OCI-LY7 (cell line): ENCODE results near the gene MYO18B. TPM values are rescaled to one million over a fixed set of nuclear protein-coding genes. Genes with fewer than 3 reads are reported as not detected.

Source experiments
- BruUV-seq: library from RNA; stranded (reverse); fragments of 400-500 nt; replicated peaks from 2 replicates; lab custom pipeline; 2021; lab: Mats Ljungman, UMichigan
- CTCF ChIA-PET: fragments of 300-600 bp; sonication (Branson Sonifier 250); formaldehyde crosslinking; loops from one replicate; lab custom pipeline; 2022; ENCODE audit warnings: antibody characterized with exemption; ENCODE audit not compliant: unreplicated experiment; lab: Charles Lee
- POLR2A ChIA-PET: fragments of 300-600 bp; sonication (Branson Sonifier 250); formaldehyde crosslinking; loops from one replicate; lab custom pipeline; 2022; ENCODE audit warnings: antibody characterized with exemption; lab: Charles Lee
- DNase-seq: peaks from one replicate; pipeline ENCODE4 v3.0.0-alpha.2; 2015; ENCODE audit warnings: low spot score
- H2AFZ ChIP-seq: fragments of 200-600 bp; sonication (generic), shearing (Covaris generic); 2 replicates; pipeline ENCODE4 v1.6.1; 2014; ENCODE audit warnings: mild to moderate bottlenecking, antibody characterized with exemption, low read length, moderate library complexity
- H3K27ac ChIP-seq: fragments of 200-600 bp; sonication (generic); 2 replicates; pipeline ENCODE4 v1.5.1; 2014; ENCODE audit warnings: mixed run types, low read depth, mild to moderate bottlenecking, moderate library complexity, low read length, inconsistent platforms; ENCODE audit not compliant: poor library complexity, severe bottlenecking
- H3K36me3 ChIP-seq: fragments of 200-600 bp; sonication (generic); 2 replicates; pipeline ENCODE4 v1.6.1; 2014; ENCODE audit warnings: mild to moderate bottlenecking, antibody characterized with exemption, low read length, moderate library complexity, mixed read lengths; ENCODE audit not compliant: insufficient read depth
- H3K4me1 ChIP-seq: fragments of 200-600 bp; sonication (generic); 2 replicates; pipeline ENCODE4 v1.5.1; 2014; ENCODE audit warnings: mild to moderate bottlenecking, low read length; ENCODE audit not compliant: insufficient read depth, poor library complexity, severe bottlenecking
- H3K4me2 ChIP-seq: fragments of 200-600 bp; sonication (generic); 2 replicates; pipeline ENCODE4 v1.6.1; 2014; ENCODE audit warnings: mild to moderate bottlenecking, low read length
- H3K4me3 ChIP-seq: fragments of 200-600 bp; sonication (generic); 2 replicates; pipeline ENCODE4 v1.5.1; 2014; ENCODE audit warnings: mild to moderate bottlenecking, low read depth, low read length; ENCODE audit not compliant: poor library complexity, severe bottlenecking
- H3K79me2 ChIP-seq: fragments of 200-600 bp; sonication (generic); 2 replicates; pipeline ENCODE4 v1.6.1; 2016; ENCODE audit warnings: low read depth, mild to moderate bottlenecking, low read length, moderate library complexity, mixed read lengths; ENCODE audit not compliant: insufficient read depth
- H3K9me2 ChIP-seq: fragments of 200-600 bp; sonication (generic); 2 replicates; pipeline ENCODE4 v1.6.1; 2016; ENCODE audit warnings: mild to moderate bottlenecking, low read length, mixed read lengths; ENCODE audit not compliant: insufficient read depth
- H3K9me3 ChIP-seq: fragments of 200-600 bp; sonication (generic); 2 replicates; pipeline ENCODE4 v1.6.1; 2014; ENCODE audit warnings: mild to moderate bottlenecking, mixed run types, low read length, mixed read lengths
- H4K20me1 ChIP-seq: fragments of 200-600 bp; sonication (generic); 2 replicates; pipeline ENCODE4 v1.6.1; 2014; ENCODE audit warnings: mild to moderate bottlenecking, antibody characterized with exemption, low read length, moderate library complexity, mixed read lengths; ENCODE audit not compliant: insufficient read depth
- CTCF ChIP-seq: fragments of 200-600 bp; sonication (generic); conservative IDR thresholded peaks from 2 replicates; pipeline ENCODE4 v1.5.1; 2014; ENCODE audit warnings: mild to moderate bottlenecking, antibody characterized with exemption, low read length, moderate library complexity, mixed read lengths
- EZH2phosphoT487 ChIP-seq: fragments of 200-600 bp; sonication (generic); IDR thresholded peaks from 2 replicates; pipeline ENCODE4 v1.6.1; 2018; ENCODE audit warnings: low read depth, borderline replicate concordance, mild to moderate bottlenecking, mixed run types, antibody characterized with exemption, low read length, moderate library complexity, mixed read lengths
- intact Hi-C: fragments of 100-400 bp; cut with micrococcal nuclease; formaldehyde crosslinking; loops from one replicate; pipeline ENCODE4 v1.10.0; 2022; ENCODE audit not compliant: unreplicated experiment
- total RNA-seq, 2 experiments: library from RNA; depleted of rRNA in 1 of 2; stranded (reverse); fragments of >200 nt in 1 of 2; shearing (Covaris generic) in 1 of 2; gene quantifications; 2 replicates each; pipeline ENCODE4 v1.2.3, GENCODE V29; 2014 to 2022

MYO18B gene
- total RNA-seq, 2 experiments from 2014 or later: not detected

GRCh38 chr22:26053737-26054316 lies 311.8 kb downstream of the MYO18B start:
- H3K9me3 ChIP-seq: no peaks in the 10 kb centered on the region
- no TSS peak for BruUV-seq
- CTCF ChIA-PET: no interaction called here

GRCh38 chr22:26054841-26055605 lies 313.0 kb downstream of the MYO18B start:
- Histone ChIP-seq H3K4me1 (no peaks in the 10 kb centered on the region), H3K27ac (no peak overlapping the region), H3K9me2 (no peaks in the 10 kb centered on the region), H3K79me2 (no peaks in the 10 kb centered on the region), H3K4me2 (no peak overlapping the region), H2AFZ (no peak overlapping the region), H4K20me1 (no peaks in the 10 kb centered on the region), H3K36me3 (no peaks in the 10 kb centered on the region), H3K9me3 (no peaks in the 10 kb centered on the region), H3K4me3 (no peak overlapping the region)
- DNase-seq: no peak
- no TSS peak for BruUV-seq
- ChIA-PET POLR2A (no interaction called here), CTCF (no interaction called here)
- intact Hi-C loops: no loop called here
- TF ChIP-seq CTCF (no peak), EZH2phosphoT487 (no peak)

More at GRCh38 chr22:26053737-26054316, 311.8 kb downstream of the MYO18B start:
- Histone ChIP-seq H3K27ac (no peak overlapping the region), H2AFZ (no peak overlapping the region), H3K36me3 (no peaks in the 10 kb centered on the region), H3K4me1 (no peaks in the 10 kb centered on the region), H4K20me1 (no peaks in the 10 kb centered on the region), H3K79me2 (no peaks in the 10 kb centered on the region), H3K4me3 (no peak overlapping the region), H3K4me2 (no peak overlapping the region), H3K9me2 (no peaks in the 10 kb centered on the region)
- POLR2A ChIA-PET: no interaction called here
- TF ChIP-seq EZH2phosphoT487: no peak
- intact Hi-C loops: no loop called here
- no peak for DNase-seq

- no peak overlapping the region for H2AFZ ChIP-seq
- H3K9me2 ChIP-seq: no peaks in the 10 kb centered on the region
- H3K4me1 ChIP-seq: no peaks in the 10 kb centered on the region
- DNase-seq: no peak
- no peak for TF ChIP-seq EZH2phosphoT487
- TF ChIP-seq CTCF: no peak
- POLR2A ChIA-PET: no interaction called here
- intact Hi-C loops: no loop called here
- H3K79me2 ChIP-seq: no peaks in the 10 kb centered on the region
- no peaks in the 10 kb centered on the region for H3K9me3 ChIP-seq
- no TSS peak for BruUV-seq
- no peaks in the 10 kb centered on the region for H4K20me1 ChIP-seq
- no peak overlapping the region for H3K4me3 ChIP-seq
- no peak overlapping the region for H3K4me2 ChIP-seq
- CTCF ChIA-PET: no interaction called here
- H3K27ac ChIP-seq: no peak overlapping the region
- H3K36me3 ChIP-seq: no peaks in the 10 kb centered on the region
Observed at GRCh38 chr22:26055693-26056092, 313.7 kb downstream of the MYO18B start.
